Astrocyte (in vitro differentiated cells and primary cell): ENCODE measurements around the gene C10orf53. TPM values are rescaled to one million over a fixed set of nuclear protein-coding genes. Genes with fewer than 3 reads are reported as not detected.

Source experiments
- DNase-seq: peaks from one replicate; pipeline ENCODE4 v3.0.0-alpha.2; 2010; ENCODE audit warnings: low read depth
- FAIRE-seq: peaks from 2 replicates; lab custom pipeline; 2011; peaks lifted over from hg19 to GRCh38; lab: Jason Lieb, UNC
- H2AFZ ChIP-seq: 2 replicates; pipeline ENCODE4 v1.6.0; 2012; ENCODE audit warnings: low read depth, low read length, inconsistent platforms
- H3K27ac ChIP-seq: 2 replicates; pipeline ENCODE4 v1.5.1; 2011; ENCODE audit warnings: low read depth, low read length, inconsistent platforms
- H3K27me3 ChIP-seq: 2 replicates; pipeline ENCODE4 v1.6.0; 2011; ENCODE audit warnings: low read length, inconsistent platforms; ENCODE audit not compliant: insufficient read depth
- H3K36me3 ChIP-seq: 2 replicates; pipeline ENCODE4 v1.5.1; 2011; ENCODE audit warnings: low read length, inconsistent platforms; ENCODE audit not compliant: insufficient read depth
- H3K4me1 ChIP-seq: 2 replicates; pipeline ENCODE4 v1.5.1; 2011; ENCODE audit warnings: low read length, inconsistent platforms; ENCODE audit not compliant: insufficient read depth
- H3K4me2 ChIP-seq: 2 replicates; pipeline ENCODE4 v1.6.0; 2012; ENCODE audit warnings: low read length, inconsistent platforms
- H3K4me3 ChIP-seq: 2 replicates; pipeline ENCODE4 v1.5.1; 2011; ENCODE audit warnings: low read depth, mild to moderate bottlenecking, low read length, inconsistent platforms; ENCODE audit not compliant: insufficient read depth
- H3K79me2 ChIP-seq: 2 replicates; pipeline ENCODE4 v1.6.0; 2012; ENCODE audit warnings: mild to moderate bottlenecking, low read length, inconsistent platforms; ENCODE audit not compliant: insufficient read depth
- H3K9ac ChIP-seq: 2 replicates; pipeline ENCODE4 v1.6.0; 2012; ENCODE audit warnings: mild to moderate bottlenecking, low read length, inconsistent platforms
- H3K9me3 ChIP-seq: 2 replicates; pipeline ENCODE4 v1.5.1; 2012; ENCODE audit warnings: low read depth, mild to moderate bottlenecking, low read length, inconsistent platforms; ENCODE audit not compliant: insufficient read depth
- H4K20me1 ChIP-seq: 2 replicates; pipeline ENCODE4 v1.6.0; 2012; ENCODE audit warnings: low read length, inconsistent platforms; ENCODE audit not compliant: insufficient read depth
- H3K27ac Mint-ChIP-seq: one replicate; pipeline ENCODE4 v1.8.0; 2021; ENCODE audit warnings: mild to moderate bottlenecking, mixed read lengths; ENCODE audit not compliant: unreplicated experiment
- H3K27me3 Mint-ChIP-seq: one replicate; pipeline ENCODE4 v1.8.0; 2021; ENCODE audit warnings: low read depth, mixed read lengths; ENCODE audit not compliant: unreplicated experiment
- H3K36me3 Mint-ChIP-seq: one replicate; pipeline ENCODE4 v1.8.0; 2021; ENCODE audit warnings: low read depth, mixed read lengths; ENCODE audit not compliant: unreplicated experiment
- H3K4me1 Mint-ChIP-seq: one replicate; pipeline ENCODE4 v1.8.0; 2021; ENCODE audit warnings: low read depth, mixed read lengths; ENCODE audit not compliant: unreplicated experiment
- H3K4me3 Mint-ChIP-seq: one replicate; pipeline ENCODE4 v1.8.0; 2021; ENCODE audit warnings: mild to moderate bottlenecking, moderate library complexity, mixed read lengths; ENCODE audit not compliant: unreplicated experiment
- H3K9me3 Mint-ChIP-seq: one replicate; pipeline ENCODE4 v1.8.0; 2021; ENCODE audit warnings: mild to moderate bottlenecking, mixed read lengths; ENCODE audit not compliant: unreplicated experiment
- CTCF ChIP-seq: IDR thresholded peaks from 2 replicates; pipeline ENCODE4 v1.5.1; 2011; ENCODE audit warnings: low read depth, mild to moderate bottlenecking, inconsistent platforms, low read length, moderate library complexity; ENCODE audit not compliant: insufficient read depth
- EZH2 ChIP-seq: IDR thresholded peaks from 2 replicates; pipeline ENCODE4 v1.6.1; 2012; ENCODE audit warnings: mild to moderate bottlenecking, low read length, inconsistent platforms; ENCODE audit not compliant: insufficient read depth
- total RNA-seq: library from RNA; stranded (reverse); gene quantifications from 2 replicates; pipeline ENCODE4 v1.2.1, GENCODE V29; 2021

Gene C10orf53
- total RNA-seq, 1 donor from 2014 or later, result not detected

GRCh38 chr10:49651039-49651835 lies 28.2 kb upstream of the C10orf53 start:
- Histone ChIP-seq H3K79me2 (no peaks in the 10 kb centered on the region), H3K4me3 (no peak overlapping the region), H3K36me3 (no peaks in the 10 kb centered on the region), H3K4me2 (no peak overlapping the region), H3K27ac (no peak overlapping the region), H3K27me3 (peaks cover 3% of the 10 kb centered on the region), H2AFZ (no peak overlapping the region), H3K4me1 (no peaks in the 10 kb centered on the region), H3K9me3 (no peaks in the 10 kb centered on the region), H3K9ac (no peak overlapping the region), H4K20me1 (no peaks in the 10 kb centered on the region)
- Mint-ChIP-seq H3K4me3 (no peak overlapping the region), H3K36me3 (peaks cover 2% of the 10 kb centered on the region), H3K9me3 (no peaks in the 10 kb centered on the region), H3K27me3 (peaks cover 58% of the 10 kb centered on the region), H3K27ac (no peak overlapping the region), H3K4me1 (no peaks in the 10 kb centered on the region)
- no peak for FAIRE-seq
- no peak for DNase-seq
- TF ChIP-seq EZH2, result no peak
- no peak for TF ChIP-seq CTCF

GRCh38 chr10:49651917-49652316 lies 27.5 kb upstream of the C10orf53 start:
- Mint-ChIP-seq H3K36me3 (peaks cover 2% of the 10 kb centered on the region), H3K9me3 (no peaks in the 10 kb centered on the region), H3K27ac (no peak overlapping the region), H3K27me3 (peaks cover 57% of the 10 kb centered on the region), H3K4me1 (no peaks in the 10 kb centered on the region), H3K4me3 (no peak overlapping the region)
- FAIRE-seq (no peak), DNase-seq (no peak)
- H2AFZ ChIP-seq, result no peak overlapping the region
- H3K9me3 ChIP-seq, result no peaks in the 10 kb centered on the region
- H3K9ac ChIP-seq, result no peak overlapping the region
- H3K4me2 ChIP-seq, result no peak overlapping the region
- H3K4me3 ChIP-seq, result no peak overlapping the region
- H3K4me1 ChIP-seq, result no peaks in the 10 kb centered on the region
- H3K36me3 ChIP-seq, result no peaks in the 10 kb centered on the region
- peaks cover 3% of the 10 kb centered on the region for H3K27me3 ChIP-seq
- H3K79me2 ChIP-seq, result no peaks in the 10 kb centered on the region
- H4K20me1 ChIP-seq, result no peaks in the 10 kb centered on the region
- TF ChIP-seq CTCF (no peak), EZH2 (no peak)
- no peak overlapping the region for H3K27ac ChIP-seq
